IgD-negative memory B cell (primary cell): Measurements from ENCODE around the gene GOLPH3. TPM values are rescaled to one million over a fixed set of nuclear protein-coding genes. Genes with fewer than 3 reads are reported as not detected.
"Not testable (repeated sequence)": the region's sequence is repeated elsewhere in the genome, so short reads cannot be mapped to it uniquely, and the experiment has no call there.

Source experiments
- H3K27ac Mint-ChIP-seq, 3 donors: one replicate each; pipeline ENCODE4 v1.8.0; 2020 to 2022; ENCODE audit warnings: mild to moderate bottlenecking in 3 of 3, mixed read lengths in 3 of 3, moderate library complexity in 1 of 3
- H3K27me3 Mint-ChIP-seq: one replicate; pipeline ENCODE4 v1.8.0; 2021; ENCODE audit warnings: mixed read lengths
- H3K36me3 Mint-ChIP-seq: one replicate; pipeline ENCODE4 v1.8.0; 2020; ENCODE audit warnings: mild to moderate bottlenecking, mixed read lengths
- H3K4me1 Mint-ChIP-seq, 3 donors: one replicate each; pipeline ENCODE4 v1.8.0; 2020 to 2022; ENCODE audit warnings: mixed read lengths in 3 of 3, mild to moderate bottlenecking in 1 of 3
- H3K4me3 Mint-ChIP-seq, 4 donors: one replicate each; pipeline ENCODE4 v1.8.0; 2020 to 2022; ENCODE audit warnings: mild to moderate bottlenecking in 4 of 4, mixed read lengths in 4 of 4, moderate library complexity in 3 of 4
- H3K9me3 Mint-ChIP-seq, 3 donors: one replicate each; pipeline ENCODE4 v1.8.0; 2020 to 2021; ENCODE audit warnings: mixed read lengths in 3 of 3, mild to moderate bottlenecking in 1 of 3
- polyA plus RNA-seq: library from polyadenylated mRNA; unstranded; fragments of 300-500 nt; fragmentation: Illumina TruSeq; gene quantifications from one replicate; pipeline ENCODE4 v1.2.3, GENCODE V29; 2021

GOLPH3 gene
- polyA plus RNA-seq, result 99.2 TPM

DNA sequence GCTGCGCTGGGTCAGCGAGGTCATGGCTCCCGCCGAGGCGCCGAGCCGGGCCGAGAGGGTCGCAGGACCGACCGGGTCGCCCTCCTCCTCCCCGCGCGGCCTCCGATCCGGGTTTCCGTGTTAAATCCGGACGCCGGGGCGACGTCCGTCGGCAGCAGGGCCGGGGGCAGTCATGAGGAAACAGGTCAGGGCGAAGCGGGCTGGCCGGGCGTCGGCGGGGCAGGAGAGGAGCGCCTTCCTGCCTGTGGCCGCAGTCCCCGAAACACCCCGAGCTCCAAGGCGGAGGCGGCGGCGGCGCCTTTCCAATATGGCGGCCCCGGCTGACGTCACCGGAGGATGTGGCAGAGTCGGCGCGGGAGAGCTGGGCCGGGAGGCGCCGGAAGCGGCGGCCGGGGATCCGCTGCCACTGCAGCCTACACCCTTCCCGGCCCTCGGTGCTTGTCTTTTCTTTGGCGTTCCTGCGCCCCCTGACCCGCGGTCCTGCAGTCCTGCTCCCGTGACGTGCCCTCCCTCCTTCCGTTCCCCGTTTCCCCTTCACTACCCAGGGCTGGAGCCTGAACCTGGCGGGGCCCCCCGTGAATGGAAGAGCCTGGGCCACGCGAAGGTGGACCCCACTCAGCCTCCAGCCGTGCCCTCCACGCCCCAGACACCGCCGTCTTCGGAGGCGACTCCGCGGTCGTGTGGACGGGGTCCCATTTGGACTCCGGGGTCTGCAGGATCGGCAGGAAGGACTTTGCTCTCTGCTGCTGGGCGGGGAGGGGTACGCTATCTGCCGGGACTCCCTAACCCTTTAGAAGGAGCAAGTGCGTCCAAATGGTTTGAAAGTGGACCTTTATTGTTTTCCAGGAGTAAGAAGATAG is at the start of gene GOLPH3:
TSS of gene GOLPH3 (minus strand) at position 309 of the 860 bp plus-strand sequence. CDS start at position 24, 285 bp downstream.
- H3K4me1 Mint-ChIP-seq, result peaks cover 19 to 49% (median 27%) of the 10 kb centered on the region in 3 donors
- H3K4me3 Mint-ChIP-seq, result peak within 1 kb of the TSS; percentile 92 to 100 (median 98)
- peaks cover 2% of the 10 kb centered on the region for H3K36me3 Mint-ChIP-seq
- H3K9me3 Mint-ChIP-seq, result no peaks in the 10 kb centered on the region
- no peaks in the 10 kb centered on the region for H3K27me3 Mint-ChIP-seq
- H3K27ac Mint-ChIP-seq, result peak within 1 kb of the TSS; percentile 95 to 99 (median 96)

DNA sequence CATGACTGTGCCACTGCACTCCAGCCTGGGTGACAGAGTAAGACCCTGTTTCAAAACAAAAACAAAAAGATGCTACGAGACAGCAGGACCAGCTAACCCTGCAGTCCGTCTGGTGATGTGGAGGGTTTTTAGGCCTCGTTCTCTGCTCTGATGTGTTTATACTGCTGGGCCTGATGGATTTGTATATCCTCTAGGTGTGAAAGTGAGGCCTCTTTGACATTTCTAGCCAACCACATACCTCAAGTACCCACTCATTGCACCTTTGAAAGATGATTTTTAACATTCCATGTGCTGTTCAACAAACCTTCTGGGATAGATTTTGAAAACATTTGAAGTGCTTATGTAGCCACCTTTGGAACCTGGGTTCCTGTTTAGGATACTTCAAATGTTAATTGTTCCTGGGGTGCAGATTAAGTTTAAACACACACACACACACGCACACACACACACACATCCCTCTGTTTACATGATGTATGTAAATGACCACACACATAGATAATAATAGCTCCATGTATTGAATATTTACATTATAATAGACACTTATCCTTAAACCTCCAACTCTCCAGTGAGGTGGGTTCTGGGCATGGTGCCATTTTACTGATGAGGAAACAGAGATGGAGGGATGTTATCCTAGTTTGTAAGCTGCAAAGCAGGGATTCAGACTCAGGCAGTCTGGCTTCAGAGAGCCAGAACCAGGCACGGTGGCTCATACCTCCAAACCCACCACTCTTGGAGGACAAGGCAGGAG is 48.8 kb upstream of the GOLPH3 start:
- peaks cover 0 to 4% (median 1%) of the 10 kb centered on the region in 3 donors for H3K4me1 Mint-ChIP-seq
- H3K36me3 Mint-ChIP-seq, result peaks cover 7% of the 10 kb centered on the region
- no peak overlapping the region for H3K4me3 Mint-ChIP-seq
- no peaks in the 10 kb centered on the region for H3K27me3 Mint-ChIP-seq
- H3K27ac Mint-ChIP-seq, result no peak overlapping the region
- H3K9me3 Mint-ChIP-seq, result no peaks in the 10 kb centered on the region

DNA sequence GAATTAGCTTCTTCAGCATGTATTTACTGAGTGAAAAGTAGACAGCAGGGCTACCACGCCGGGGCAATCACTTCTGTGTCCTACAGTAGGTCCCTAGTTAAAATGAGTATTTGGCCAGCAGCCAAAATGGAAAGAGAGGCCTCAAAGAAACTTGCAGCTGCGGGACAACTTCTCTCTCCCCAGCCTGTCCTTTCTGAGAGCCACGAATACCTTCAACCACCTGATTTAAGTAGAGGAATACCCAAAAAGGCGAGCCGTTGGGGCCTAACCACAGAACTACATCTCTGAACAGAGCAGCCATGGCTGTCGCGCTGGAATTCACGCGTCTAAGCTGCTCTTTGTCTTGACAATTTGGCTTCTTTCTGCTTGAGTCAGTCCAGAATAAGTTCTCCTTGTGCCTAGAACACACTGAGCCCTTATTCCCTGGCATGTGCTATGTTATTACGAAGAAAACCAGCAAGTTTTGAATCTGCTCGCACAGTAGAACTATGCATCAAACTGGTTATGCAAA is 43.8 kb upstream of the GOLPH3 start:
- Mint-ChIP-seq H3K4me1 (peaks cover 0 to 8% (median 1%) of the 10 kb centered on the region in 3 donors), H3K27me3 (no peaks in the 10 kb centered on the region), H3K36me3 (no peaks in the 10 kb centered on the region), H3K9me3 (no peaks in the 10 kb centered on the region), H3K4me3 (peak overlapping the region in 1 of 4 donors; percentile 12), H3K27ac (no peak overlapping the region)

DNA sequence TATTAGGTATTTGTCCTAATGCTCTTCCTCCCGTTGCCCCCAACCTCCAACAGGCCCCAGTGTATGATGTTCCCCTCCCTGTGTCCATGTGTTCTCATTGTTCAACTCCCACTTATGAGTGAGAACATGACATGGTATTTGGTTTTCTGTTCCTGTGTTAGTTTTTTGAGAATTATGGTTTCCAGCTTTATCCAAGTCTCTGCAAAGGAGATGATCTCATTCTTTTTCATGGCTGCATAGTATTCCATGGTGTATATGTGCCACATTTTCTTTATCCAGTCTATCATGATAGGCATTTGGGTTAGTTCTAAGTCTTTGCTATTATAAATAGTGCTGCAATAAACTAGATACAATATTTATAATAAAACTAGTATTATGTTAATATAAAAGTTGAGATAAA is 40.2 kb upstream of the GOLPH3 start:
- H3K4me3 Mint-ChIP-seq, H3K27ac Mint-ChIP-seq, H3K36me3 Mint-ChIP-seq, H3K9me3 Mint-ChIP-seq, H3K27me3 Mint-ChIP-seq: not testable (repeated sequence)
- H3K4me1 Mint-ChIP-seq, result peaks cover 9 to 13% (median 11%) of the 10 kb centered on the region in 3 donors

DNA sequence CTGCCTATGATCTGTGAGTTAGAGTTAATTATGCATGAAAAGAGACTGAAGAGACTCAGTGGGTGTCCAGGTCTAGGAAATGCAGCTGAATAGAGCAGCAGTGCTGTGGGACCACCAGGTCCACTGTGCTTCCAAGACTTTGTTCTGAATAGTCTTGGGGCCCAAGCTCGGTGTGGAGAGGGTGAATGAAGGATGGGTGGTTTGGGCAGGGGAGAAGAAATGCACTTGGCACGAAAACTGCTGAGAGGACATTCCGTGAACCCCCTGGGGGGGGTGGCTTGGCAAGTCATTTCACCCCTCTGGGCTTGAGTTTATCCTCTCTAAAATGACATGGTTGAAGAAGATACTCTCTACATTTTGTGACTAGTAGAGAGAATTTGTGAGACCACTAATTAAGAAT is 36.0 kb upstream of the GOLPH3 start:
- H3K36me3 Mint-ChIP-seq, result no peaks in the 10 kb centered on the region
- peak overlapping the region; percentile 26 to 94 (median 94) for H3K27ac Mint-ChIP-seq
- peak overlapping the region in 1 of 4 donors; percentile 49 for H3K4me3 Mint-ChIP-seq
- peaks cover 13 to 20% (median 15%) of the 10 kb centered on the region in 3 donors for H3K4me1 Mint-ChIP-seq
- no peaks in the 10 kb centered on the region for H3K9me3 Mint-ChIP-seq
- no peaks in the 10 kb centered on the region for H3K27me3 Mint-ChIP-seq

DNA sequence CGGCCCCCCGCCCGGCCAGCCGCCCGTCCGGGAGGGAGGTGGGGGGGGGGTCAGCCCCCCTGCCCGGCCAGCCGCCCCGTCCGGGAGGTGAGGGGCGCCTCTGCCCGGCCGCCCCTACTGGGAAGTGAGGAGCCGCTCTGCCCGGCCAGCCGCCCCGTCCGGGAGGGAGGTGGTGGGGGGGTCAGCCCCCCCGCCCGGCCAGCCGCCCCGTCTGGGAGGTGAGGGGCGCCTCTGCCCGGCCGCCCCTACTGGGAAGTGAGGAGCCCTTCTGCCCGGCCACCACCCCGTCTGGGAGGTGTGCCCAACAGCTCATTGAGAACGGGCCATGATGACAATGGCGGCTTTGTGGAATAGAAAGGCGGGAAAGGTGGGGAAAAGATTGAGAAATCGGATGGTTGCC is 34.7 kb upstream of the GOLPH3 start:
- not testable (repeated sequence) for H3K27ac Mint-ChIP-seq, H3K9me3 Mint-ChIP-seq, H3K36me3 Mint-ChIP-seq, H3K4me3 Mint-ChIP-seq, H3K27me3 Mint-ChIP-seq
- H3K4me1 Mint-ChIP-seq, result peaks cover 15% of the 10 kb centered on the region in 3 donors

DNA sequence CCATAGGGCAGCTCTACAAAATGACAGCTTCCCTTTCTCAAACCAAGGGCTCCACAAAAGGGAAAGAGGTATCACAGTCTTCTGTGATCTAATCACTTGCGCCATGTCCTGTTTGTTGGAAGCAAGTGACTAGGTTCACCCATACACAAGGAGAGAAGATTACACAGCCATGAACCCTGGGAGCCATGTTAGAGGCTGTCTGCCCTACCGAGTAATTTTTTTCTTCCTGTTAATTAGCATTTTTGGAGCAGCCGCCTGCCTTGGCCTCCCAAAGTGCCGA is 33.2 kb upstream of the GOLPH3 start:
- Mint-ChIP-seq H3K27ac (peak overlapping the region; percentile 39 to 85 (median 78)), H3K36me3 (peaks cover 6% of the 10 kb centered on the region), H3K27me3 (no peaks in the 10 kb centered on the region), H3K4me1 (peaks cover 15% of the 10 kb centered on the region in 3 donors), H3K9me3 (no peaks in the 10 kb centered on the region), H3K4me3 (peak overlapping the region in 2 of 4 donors; percentile 60 to 82)

DNA sequence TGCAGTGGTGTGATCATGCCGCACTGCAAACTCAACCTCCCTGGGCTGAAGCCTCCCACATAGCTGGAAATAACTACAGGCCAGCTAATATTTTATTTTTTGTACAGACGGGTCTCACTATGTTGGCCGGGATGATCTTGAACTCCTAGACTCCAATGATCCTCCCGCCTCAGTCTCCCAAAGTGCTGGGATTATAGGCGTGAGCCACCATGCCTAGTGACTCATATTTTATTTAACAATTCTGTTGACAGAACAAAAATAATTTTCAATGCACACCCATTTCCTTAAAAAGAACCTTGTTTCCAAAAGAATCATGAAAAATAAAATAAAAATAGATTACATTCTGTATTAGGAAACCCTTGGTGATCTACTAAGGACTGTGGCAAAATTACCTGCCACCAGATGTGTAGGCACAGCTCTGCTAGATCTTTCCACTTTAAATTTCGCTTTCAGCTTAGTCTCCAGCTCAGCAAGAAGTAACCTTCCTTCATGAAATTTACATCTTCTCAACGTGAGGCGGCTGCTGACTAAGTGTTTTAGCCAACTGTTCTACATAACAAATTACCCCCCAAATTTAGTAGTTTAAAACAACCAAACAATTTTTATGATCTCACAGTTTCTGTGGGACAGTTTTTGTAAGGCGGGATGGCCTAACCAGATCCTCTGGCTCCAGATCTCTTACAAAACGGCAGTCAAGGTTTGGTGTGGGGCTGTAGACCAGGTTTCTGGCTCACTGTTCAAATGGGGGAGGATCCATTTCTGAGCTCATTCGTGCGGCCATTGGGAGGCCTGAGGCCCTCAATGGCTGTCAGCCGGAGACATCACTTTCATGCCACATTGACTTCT is 32.6 kb upstream of the GOLPH3 start:
- Mint-ChIP-seq H3K4me1 (peaks cover 15% of the 10 kb centered on the region in 3 donors), H3K9me3 (no peaks in the 10 kb centered on the region), H3K27me3 (no peaks in the 10 kb centered on the region), H3K27ac (peak overlapping the region; percentile 39 to 85 (median 78)), H3K4me3 (peak overlapping the region in 2 of 4 donors; percentile 60 to 82), H3K36me3 (peaks cover 6% of the 10 kb centered on the region)

DNA sequence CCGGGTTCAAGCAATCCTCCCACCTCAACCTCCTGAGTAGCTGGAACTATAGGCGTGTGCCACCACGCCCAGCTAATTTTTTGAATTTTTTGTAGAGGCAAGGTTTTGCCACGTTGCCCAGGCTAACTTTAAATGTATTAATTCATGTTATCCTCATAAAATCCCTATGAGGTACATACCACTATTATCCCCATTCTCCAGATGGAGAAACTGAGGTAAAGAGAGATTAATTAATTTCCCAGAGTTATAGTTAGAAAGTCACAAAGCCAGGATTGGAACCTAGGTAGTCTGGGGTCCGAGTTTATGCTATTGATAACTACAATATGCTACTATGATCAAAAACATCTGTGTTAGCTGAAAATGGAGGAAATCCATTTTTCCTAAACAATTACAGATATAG is 31.9 kb upstream of the GOLPH3 start:
- no peaks in the 10 kb centered on the region for H3K9me3 Mint-ChIP-seq
- peak overlapping the region in 1 of 4 donors; percentile 82 for H3K4me3 Mint-ChIP-seq
- peaks cover under 1% of the 10 kb centered on the region for H3K27me3 Mint-ChIP-seq
- H3K27ac Mint-ChIP-seq, result no peak overlapping the region
- peaks cover 6% of the 10 kb centered on the region for H3K36me3 Mint-ChIP-seq
- H3K4me1 Mint-ChIP-seq, result peaks cover 11 to 13% (median 11%) of the 10 kb centered on the region in 3 donors

DNA sequence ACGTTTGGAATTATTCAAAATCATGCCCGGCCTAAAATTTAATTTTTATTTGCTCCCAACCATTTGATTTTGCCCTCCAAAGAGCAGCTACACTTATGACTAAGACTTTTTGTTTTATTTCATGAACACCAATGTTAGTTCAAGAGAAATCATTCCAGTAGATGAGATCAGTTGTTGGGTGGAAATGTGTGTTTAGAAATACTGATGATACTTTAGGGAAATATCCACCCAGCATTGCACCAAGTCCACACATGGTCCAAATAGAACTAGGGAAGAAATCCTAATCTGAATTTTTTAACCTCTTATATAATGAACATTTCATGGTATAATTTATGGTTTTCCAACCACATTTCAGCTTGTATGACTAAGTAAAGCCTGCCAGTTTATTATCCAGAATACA is 28.3 kb upstream of the GOLPH3 start:
- no peak overlapping the region for H3K4me3 Mint-ChIP-seq
- H3K27me3 Mint-ChIP-seq, result peaks cover 7% of the 10 kb centered on the region
- peaks cover 4 to 6% (median 6%) of the 10 kb centered on the region in 3 donors for H3K4me1 Mint-ChIP-seq
- no peak overlapping the region for H3K27ac Mint-ChIP-seq
- H3K9me3 Mint-ChIP-seq, result no peaks in the 10 kb centered on the region
- peaks cover 6% of the 10 kb centered on the region for H3K36me3 Mint-ChIP-seq

DNA sequence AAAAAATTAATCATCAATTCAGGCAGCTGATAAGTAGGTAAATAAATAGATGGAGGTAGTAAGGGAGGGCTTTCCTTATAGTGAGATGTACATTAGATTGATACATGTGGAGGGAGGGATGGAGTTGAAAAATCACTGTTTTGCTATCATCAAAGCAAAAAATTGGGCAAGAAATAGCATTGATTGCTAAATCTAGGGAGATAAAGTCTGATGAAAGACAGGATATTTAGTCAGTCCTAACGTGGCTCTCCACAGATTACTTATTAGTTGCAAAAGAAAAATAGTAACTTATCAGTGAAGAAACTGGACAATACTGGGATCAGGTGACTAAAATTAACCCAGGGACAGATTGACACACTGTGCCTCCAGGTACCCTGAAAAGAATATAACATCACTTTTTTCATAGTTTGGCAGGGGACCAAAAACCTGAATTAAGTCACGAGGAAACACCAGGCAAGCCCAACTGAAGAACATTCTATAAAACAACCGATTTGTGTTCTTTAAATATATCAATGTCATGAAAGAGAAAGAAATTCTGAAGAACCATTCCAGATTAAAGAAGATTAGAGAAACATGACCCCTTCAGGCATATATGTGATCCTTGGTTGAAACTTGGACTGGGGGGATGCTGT is 27.1 kb upstream of the GOLPH3 start:
- Mint-ChIP-seq H3K9me3 (no peaks in the 10 kb centered on the region), H3K27ac (no peak overlapping the region), H3K4me1 (peaks cover 0 to 2% (median 0%) of the 10 kb centered on the region in 3 donors), H3K36me3 (peaks cover 6% of the 10 kb centered on the region), H3K4me3 (no peak overlapping the region), H3K27me3 (peaks cover 7% of the 10 kb centered on the region)

DNA sequence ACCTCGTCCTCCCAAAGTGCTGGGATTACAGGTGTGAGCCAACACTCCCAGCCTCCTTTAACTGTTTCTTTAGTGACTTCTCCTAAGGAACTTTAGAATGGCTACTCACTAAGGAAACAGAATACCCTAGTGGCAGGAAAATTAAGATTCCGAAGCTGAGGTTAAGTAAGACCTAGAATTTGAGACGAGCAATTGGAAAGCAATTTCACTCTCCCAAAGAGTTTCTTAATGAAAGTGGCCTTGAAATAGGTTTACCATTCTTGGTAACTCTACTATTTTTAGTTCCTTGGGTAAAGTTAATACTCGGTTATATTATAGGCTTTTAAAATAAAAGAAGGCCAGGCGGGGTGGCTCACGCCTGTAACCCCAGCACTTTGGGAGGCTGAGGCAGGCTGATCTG is 22.9 kb upstream of the GOLPH3 start:
- Mint-ChIP-seq H3K9me3 (no peaks in the 10 kb centered on the region), H3K27ac (no peak overlapping the region), H3K27me3 (peaks cover 12% of the 10 kb centered on the region), H3K4me1 (peaks cover 5 to 8% (median 6%) of the 10 kb centered on the region in 3 donors), H3K36me3 (no peaks in the 10 kb centered on the region), H3K4me3 (no peak overlapping the region)

DNA sequence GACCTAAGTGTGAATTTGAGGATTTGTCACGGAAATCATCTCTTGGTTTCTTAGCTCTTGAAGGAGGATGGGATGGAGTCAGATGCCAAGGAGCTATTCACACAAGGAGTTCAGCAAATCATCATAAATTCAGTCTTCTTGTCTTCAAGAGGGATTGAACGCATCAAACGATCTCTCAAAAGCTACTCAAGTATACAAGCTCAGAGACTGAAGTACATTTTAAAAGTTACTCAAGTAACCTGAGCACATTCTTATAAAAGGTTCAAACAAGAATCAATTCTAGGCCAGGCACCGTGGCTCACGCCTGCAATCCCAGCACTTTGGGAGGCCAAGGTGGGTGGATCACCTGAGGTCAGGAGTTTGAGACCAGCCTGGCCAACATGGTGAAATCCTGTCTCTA is 21.1 kb upstream of the GOLPH3 start:
- H3K4me3 Mint-ChIP-seq, result no peak overlapping the region
- H3K36me3 Mint-ChIP-seq, result no peaks in the 10 kb centered on the region
- H3K27me3 Mint-ChIP-seq, result peaks cover 10% of the 10 kb centered on the region
- H3K27ac Mint-ChIP-seq, result no peak overlapping the region
- H3K9me3 Mint-ChIP-seq, result no peaks in the 10 kb centered on the region
- peaks cover 5 to 8% (median 6%) of the 10 kb centered on the region in 3 donors for H3K4me1 Mint-ChIP-seq

DNA sequence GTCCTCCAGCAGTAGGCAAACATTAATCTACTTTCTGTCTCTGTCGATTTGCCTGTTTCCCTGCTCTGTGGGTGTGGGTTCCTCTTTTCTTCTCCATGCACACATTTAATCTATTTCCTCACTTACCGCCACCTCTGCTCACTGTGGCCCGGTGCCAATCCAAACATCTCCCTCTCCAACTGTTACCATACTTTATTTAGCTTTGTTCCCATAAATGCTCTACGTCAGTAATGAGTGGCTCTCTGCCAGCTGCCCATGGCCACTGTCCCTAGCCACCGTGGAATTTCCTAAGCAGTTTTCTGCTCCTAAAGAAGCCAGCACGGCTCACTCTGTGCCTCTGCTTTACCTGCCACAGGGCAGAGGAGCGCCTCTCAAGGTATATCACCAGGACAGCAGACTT is 19.5 kb upstream of the GOLPH3 start:
- Mint-ChIP-seq H3K27ac (peak overlapping the region in 2 of 3 donors; percentile 29 to 82), H3K9me3 (no peaks in the 10 kb centered on the region), H3K4me1 (peaks cover 5 to 8% (median 6%) of the 10 kb centered on the region in 3 donors), H3K27me3 (peaks cover 5% of the 10 kb centered on the region), H3K4me3 (peak overlapping the region in 3 of 4 donors; percentile 57 to 82 (median 69)), H3K36me3 (no peaks in the 10 kb centered on the region)
